Ishikawa (cell line): ENCODE measurements around the gene KIZ.

Source experiments
- CREB1 ChIP-seq: IDR thresholded peaks from 2 replicates; pipeline ENCODE4 v1.6.1; 2012; ENCODE audit warnings: low read depth
- EP300 ChIP-seq: IDR thresholded peaks from 2 replicates; pipeline ENCODE4 v1.6.1; 2012; ENCODE audit warnings: borderline replicate concordance
- FOXM1 ChIP-seq: IDR thresholded peaks from 2 replicates; pipeline ENCODE4 v1.6.1; 2012; ENCODE audit warnings: low read depth, borderline replicate concordance
- NFIC ChIP-seq: IDR thresholded peaks from 2 replicates; pipeline ENCODE4 v1.6.1; 2012
- RAD21 ChIP-seq: IDR thresholded peaks from 2 replicates; pipeline ENCODE4 v1.6.1; 2012; ENCODE audit warnings: low read depth
- REST ChIP-seq: IDR thresholded peaks from 2 replicates; pipeline ENCODE4 v1.6.1; 2012; ENCODE audit warnings: low read depth, mild to moderate bottlenecking
- TAF1 ChIP-seq: IDR thresholded peaks from 2 replicates; pipeline ENCODE4 v1.6.1; 2012; ENCODE audit warnings: low read depth, mild to moderate bottlenecking
- YY1 ChIP-seq: IDR thresholded peaks from 2 replicates; pipeline ENCODE4 v1.6.1; 2012; ENCODE audit warnings: low read depth
- TF ChIP-seq, protein P1 (sequence below): IDR thresholded peaks from 2 replicates; pipeline ENCODE4 v1.6.1; 2012
- TF ChIP-seq, protein P2 (sequence below): IDR thresholded peaks from 2 replicates; pipeline ENCODE4 v1.6.1; 2012

GRCh38 chr20:21154692-21155091 is 28.8 kb downstream of the KIZ start:
- no peak for TF ChIP-seq RAD21
- TF ChIP-seq FOXM1, result no peak
- no peak for TF ChIP-seq CREB1
- no peak for TF ChIP-seq YY1
- TF ChIP-seq, protein P1, sequence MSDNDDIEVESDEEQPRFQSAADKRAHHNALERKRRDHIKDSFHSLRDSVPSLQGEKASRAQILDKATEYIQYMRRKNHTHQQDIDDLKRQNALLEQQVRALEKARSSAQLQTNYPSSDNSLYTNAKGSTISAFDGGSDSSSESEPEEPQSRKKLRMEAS, result no peak
- TF ChIP-seq TAF1, result no peak
- no peak for TF ChIP-seq REST
- TF ChIP-seq EP300, result no peak
- TF ChIP-seq, protein P2, sequence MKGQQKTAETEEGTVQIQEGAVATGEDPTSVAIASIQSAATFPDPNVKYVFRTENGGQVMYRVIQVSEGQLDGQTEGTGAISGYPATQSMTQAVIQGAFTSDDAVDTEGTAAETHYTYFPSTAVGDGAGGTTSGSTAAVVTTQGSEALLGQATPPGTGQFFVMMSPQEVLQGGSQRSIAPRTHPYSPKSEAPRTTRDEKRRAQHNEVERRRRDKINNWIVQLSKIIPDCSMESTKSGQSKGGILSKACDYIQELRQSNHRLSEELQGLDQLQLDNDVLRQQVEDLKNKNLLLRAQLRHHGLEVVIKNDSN, result no peak
- TF ChIP-seq NFIC, result no peak
